ENCODE results near the gene PLPP2.

DNA sequence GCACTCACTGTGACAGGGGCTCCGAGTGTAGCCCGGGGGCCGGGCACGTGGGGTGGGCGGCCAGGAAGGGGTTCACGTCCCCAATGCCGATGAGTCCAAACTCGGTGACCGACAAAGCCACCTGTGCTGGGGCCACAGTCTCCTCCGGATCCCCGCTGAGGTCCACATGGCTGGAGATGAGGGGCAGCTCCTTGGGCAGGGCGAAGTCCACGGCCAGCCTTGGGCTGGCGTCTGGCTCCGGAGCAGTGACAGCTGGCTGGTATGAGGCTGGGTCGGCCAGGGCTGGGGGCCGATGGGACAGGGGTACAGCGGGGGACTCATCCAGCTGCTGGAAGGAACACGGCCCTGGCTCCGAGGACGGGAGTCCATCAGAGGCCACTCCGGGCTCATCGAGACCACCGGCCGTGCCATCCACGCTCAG lies 15.9 kb upstream of the PLPP2 start:
- TF ChIP-seq CTCF (conservative IDR thresholded peaks at IDR 0.05; ENCODE audit: low read depth, low read length) (no peak), EZH2 (IDR thresholded peaks at IDR 0.05; ENCODE audit: low read length, unreplicated experiment) (no peak)

All from PC-3 (cell line).